CD4-positive, alpha-beta T cell treated with Interleukin-15 for 4 hours (primary cell): Measurements from ENCODE around the gene C13orf42.
"Not testable (repeated sequence)": the region's sequence is repeated elsewhere in the genome, so short reads cannot be mapped to it uniquely, and the experiment has no call there.

Source experiments
- DNase-seq: peaks from one replicate; pipeline ENCODE4 v3.0.0-alpha.2; 2020; ENCODE audit warnings: low spot score

C13orf42 gene

GRCh38 chr13:51120873-51121272 lies 9.8 kb upstream of the C13orf42 start:
- DNase-seq, result not testable (repeated sequence)

- DNase-seq, result no peak
Observed at GRCh38 chr13:51118809-51119431, 7.8 kb upstream of the C13orf42 start.

- DNase-seq, result no peak
Observed at GRCh38 chr13:51113969-51114368, 2.9 kb upstream of the C13orf42 start.

- no peak for DNase-seq
Observed at GRCh38 chr13:51113186-51113881, 2.3 kb upstream of the C13orf42 start.

- no peak for DNase-seq
Observed at GRCh38 chr13:51112771-51113170, 1.7 kb upstream of the C13orf42 start.

- no peak for DNase-seq
Observed at GRCh38 chr13:51111997-51112396, 923 bp upstream of the C13orf42 start.

- DNase-seq, result no peak
Observed at GRCh38 chr13:51107996-51108395, 3.1 kb downstream of the C13orf42 start.

GRCh38 chr13:51105046-51105445 lies 6.0 kb downstream of the C13orf42 start:
- no peak for DNase-seq

GRCh38 chr13:51101636-51102235 lies 9.3 kb downstream of the C13orf42 start:
- no peak for DNase-seq

- no peak for DNase-seq
Observed at GRCh38 chr13:51097353-51098043, 13.6 kb downstream of the C13orf42 start.

- DNase-seq, result no peak
Observed at GRCh38 chr13:51096131-51096530, 14.9 kb downstream of the C13orf42 start.

GRCh38 chr13:51093574-51093973 lies 17.5 kb downstream of the C13orf42 start:
- DNase-seq, result no peak

- DNase-seq, result no peak
Observed at GRCh38 chr13:51091839-51092238, 19.2 kb downstream of the C13orf42 start.

GRCh38 chr13:51083706-51084105 lies 27.4 kb downstream of the C13orf42 start:
- DNase-seq, result no peak

- not testable (repeated sequence) for DNase-seq
Observed at GRCh38 chr13:51080478-51081065, 30.5 kb downstream of the C13orf42 start.

- DNase-seq, result no peak
Observed at GRCh38 chr13:51071493-51071892, 39.6 kb downstream of the C13orf42 start.

GRCh38 chr13:51070005-51070649 lies 40.9 kb downstream of the C13orf42 start:
- DNase-seq, result peak; percentile 76

GRCh38 chr13:51068501-51068900 lies 42.6 kb downstream of the C13orf42 start:
- no peak for DNase-seq

GRCh38 chr13:51067706-51068105 lies 43.4 kb downstream of the C13orf42 start:
- no peak for DNase-seq

- DNase-seq, result no peak
Observed at GRCh38 chr13:51067210-51067701, 43.8 kb downstream of the C13orf42 start.

GRCh38 chr13:51066091-51066831 lies 44.8 kb downstream of the C13orf42 start:
- DNase-seq, result no peak
